Neural cell (in vitro differentiated cells): ENCODE data around the gene TBCK.

Source experiments
- EP300 ChIP-seq: fragments of 450-650 bp; conservative IDR thresholded peaks from 2 replicates; pipeline ENCODE4 v1.6.1; 2014; ENCODE audit warnings: antibody characterized with exemption, mild to moderate bottlenecking, moderate library complexity; ENCODE audit not compliant: poor library complexity, severe bottlenecking
- EZH2 ChIP-seq: fragments of 200-600, 300-800 bp; shearing (Covaris generic), sonication (generic); IDR thresholded peaks from 2 replicates; pipeline ENCODE4 v1.6.1; 2014; ENCODE audit warnings: antibody characterized with exemption, low read length, borderline replicate concordance, mild to moderate bottlenecking; ENCODE audit not compliant: insufficient read depth, poor library complexity, severe bottlenecking
- MXI1 ChIP-seq: fragments of 450-650 bp; conservative IDR thresholded peaks from 2 replicates; pipeline ENCODE4 v1.6.1; 2014; ENCODE audit warnings: antibody characterized with exemption, mild to moderate bottlenecking; ENCODE audit not compliant: poor library complexity, severe bottlenecking
- POLR2AphosphoS5 ChIP-seq: IDR thresholded peaks from 2 replicates; pipeline ENCODE4 v1.6.1; 2012
- RAD21 ChIP-seq: fragments of 450-650 bp; conservative IDR thresholded peaks from 2 replicates; pipeline ENCODE4 v1.6.1; 2014; ENCODE audit warnings: antibody characterized with exemption, mild to moderate bottlenecking, moderate library complexity
- SMC3 ChIP-seq: fragments of 450-650 bp; conservative IDR thresholded peaks from 2 replicates; pipeline ENCODE4 v1.6.1; 2014; ENCODE audit warnings: antibody characterized with exemption, mild to moderate bottlenecking, moderate library complexity; ENCODE audit not compliant: poor library complexity
- TAF1 ChIP-seq: IDR thresholded peaks from 2 replicates; pipeline ENCODE4 v1.6.1; 2012; ENCODE audit warnings: low read depth
- TF ChIP-seq, protein P1 (sequence below): fragments of 450-650 bp; IDR thresholded peaks from 2 replicates; pipeline ENCODE4 v1.5.1; 2014; ENCODE audit warnings: antibody characterized with exemption, mild to moderate bottlenecking, moderate library complexity; ENCODE audit not compliant: poor library complexity, severe bottlenecking
- TF ChIP-seq, protein P2 (sequence below): IDR thresholded peaks from 2 replicates; pipeline ENCODE4 v1.6.1; 2012; ENCODE audit warnings: borderline replicate concordance

DNA sequence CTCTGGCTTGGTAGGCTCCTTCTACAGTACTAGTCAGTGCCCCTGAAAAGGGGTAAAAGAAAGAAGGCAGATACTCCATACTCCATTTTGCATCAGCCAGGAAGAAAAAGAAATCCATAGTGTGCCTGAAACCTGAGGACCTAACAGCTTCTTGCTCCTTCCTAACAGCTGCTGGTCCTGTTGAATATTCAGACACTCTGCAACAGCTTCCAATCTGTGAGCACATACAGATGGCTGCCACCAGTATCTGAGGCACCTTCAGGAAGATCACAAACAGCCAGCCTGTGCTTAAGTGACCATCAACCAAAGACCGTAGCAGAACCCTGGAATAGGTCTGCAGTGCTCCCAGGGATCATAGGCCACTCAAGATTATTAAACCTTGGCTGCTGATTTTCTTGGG lies 48.3 kb upstream of the TBCK start:
- TF ChIP-seq EZH2 (no peak), RAD21 (no peak), EP300 (no peak), TAF1 (no peak), POLR2AphosphoS5 (no peak), SMC3 (no peak), MXI1 (no peak)
- TF ChIP-seq, protein P1, sequence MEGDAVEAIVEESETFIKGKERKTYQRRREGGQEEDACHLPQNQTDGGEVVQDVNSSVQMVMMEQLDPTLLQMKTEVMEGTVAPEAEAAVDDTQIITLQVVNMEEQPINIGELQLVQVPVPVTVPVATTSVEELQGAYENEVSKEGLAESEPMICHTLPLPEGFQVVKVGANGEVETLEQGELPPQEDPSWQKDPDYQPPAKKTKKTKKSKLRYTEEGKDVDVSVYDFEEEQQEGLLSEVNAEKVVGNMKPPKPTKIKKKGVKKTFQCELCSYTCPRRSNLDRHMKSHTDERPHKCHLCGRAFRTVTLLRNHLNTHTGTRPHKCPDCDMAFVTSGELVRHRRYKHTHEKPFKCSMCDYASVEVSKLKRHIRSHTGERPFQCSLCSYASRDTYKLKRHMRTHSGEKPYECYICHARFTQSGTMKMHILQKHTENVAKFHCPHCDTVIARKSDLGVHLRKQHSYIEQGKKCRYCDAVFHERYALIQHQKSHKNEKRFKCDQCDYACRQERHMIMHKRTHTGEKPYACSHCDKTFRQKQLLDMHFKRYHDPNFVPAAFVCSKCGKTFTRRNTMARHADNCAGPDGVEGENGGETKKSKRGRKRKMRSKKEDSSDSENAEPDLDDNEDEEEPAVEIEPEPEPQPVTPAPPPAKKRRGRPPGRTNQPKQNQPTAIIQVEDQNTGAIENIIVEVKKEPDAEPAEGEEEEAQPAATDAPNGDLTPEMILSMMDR, result no peak
- TF ChIP-seq, protein P2, sequence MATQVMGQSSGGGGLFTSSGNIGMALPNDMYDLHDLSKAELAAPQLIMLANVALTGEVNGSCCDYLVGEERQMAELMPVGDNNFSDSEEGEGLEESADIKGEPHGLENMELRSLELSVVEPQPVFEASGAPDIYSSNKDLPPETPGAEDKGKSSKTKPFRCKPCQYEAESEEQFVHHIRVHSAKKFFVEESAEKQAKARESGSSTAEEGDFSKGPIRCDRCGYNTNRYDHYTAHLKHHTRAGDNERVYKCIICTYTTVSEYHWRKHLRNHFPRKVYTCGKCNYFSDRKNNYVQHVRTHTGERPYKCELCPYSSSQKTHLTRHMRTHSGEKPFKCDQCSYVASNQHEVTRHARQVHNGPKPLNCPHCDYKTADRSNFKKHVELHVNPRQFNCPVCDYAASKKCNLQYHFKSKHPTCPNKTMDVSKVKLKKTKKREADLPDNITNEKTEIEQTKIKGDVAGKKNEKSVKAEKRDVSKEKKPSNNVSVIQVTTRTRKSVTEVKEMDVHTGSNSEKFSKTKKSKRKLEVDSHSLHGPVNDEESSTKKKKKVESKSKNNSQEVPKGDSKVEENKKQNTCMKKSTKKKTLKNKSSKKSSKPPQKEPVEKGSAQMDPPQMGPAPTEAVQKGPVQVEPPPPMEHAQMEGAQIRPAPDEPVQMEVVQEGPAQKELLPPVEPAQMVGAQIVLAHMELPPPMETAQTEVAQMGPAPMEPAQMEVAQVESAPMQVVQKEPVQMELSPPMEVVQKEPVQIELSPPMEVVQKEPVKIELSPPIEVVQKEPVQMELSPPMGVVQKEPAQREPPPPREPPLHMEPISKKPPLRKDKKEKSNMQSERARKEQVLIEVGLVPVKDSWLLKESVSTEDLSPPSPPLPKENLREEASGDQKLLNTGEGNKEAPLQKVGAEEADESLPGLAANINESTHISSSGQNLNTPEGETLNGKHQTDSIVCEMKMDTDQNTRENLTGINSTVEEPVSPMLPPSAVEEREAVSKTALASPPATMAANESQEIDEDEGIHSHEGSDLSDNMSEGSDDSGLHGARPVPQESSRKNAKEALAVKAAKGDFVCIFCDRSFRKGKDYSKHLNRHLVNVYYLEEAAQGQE, result no peak
